HG03439 (cell line): ENCODE data around the gene SV2B.
"Not testable (repeated sequence)": the region's sequence is repeated elsewhere in the genome, so short reads cannot be mapped to it uniquely, and the experiment has no call there.

Experiments
- ATAC-seq: cut with Tn5 transposase; IDR thresholded peaks from one replicate; pipeline ENCODE4 v1.9.1; 2021; ENCODE audit warnings: mild to moderate bottlenecking, moderate library complexity; ENCODE audit not compliant: unreplicated experiment

The SV2B gene

GRCh38 chr15:91099995-91100813, at the start of gene SV2B:
TSS of gene SV2B (plus strand) at chr15:91100257. CDS start at chr15:91226264, 126,007 bp downstream.
- ATAC-seq: peak; percentile 51

- no peak for ATAC-seq
Observed at GRCh38 chr15:91051248-91051647, 48.8 kb upstream of the SV2B start.

- no peak for ATAC-seq
Observed at GRCh38 chr15:91054816-91055215, 45.2 kb upstream of the SV2B start.

- ATAC-seq: no peak
Observed at GRCh38 chr15:91055548-91056331, 44.3 kb upstream of the SV2B start.

- ATAC-seq: no peak
Observed at GRCh38 chr15:91061230-91061629, 38.8 kb upstream of the SV2B start.

- no peak for ATAC-seq
Observed at GRCh38 chr15:91061997-91062396, 38.1 kb upstream of the SV2B start.

GRCh38 chr15:91065505-91065904, 34.6 kb upstream of the SV2B start:
- no peak for ATAC-seq

- ATAC-seq: no peak
Observed at GRCh38 chr15:91067036-91067435, 33.0 kb upstream of the SV2B start.

- ATAC-seq: no peak
Observed at GRCh38 chr15:91068436-91068835, 31.6 kb upstream of the SV2B start.

GRCh38 chr15:91068966-91069365, 31.1 kb upstream of the SV2B start:
- no peak for ATAC-seq

- ATAC-seq: no peak
Observed at GRCh38 chr15:91070872-91071271, 29.2 kb upstream of the SV2B start.

- no peak for ATAC-seq
Observed at GRCh38 chr15:91072161-91072560, 27.9 kb upstream of the SV2B start.

- no peak for ATAC-seq
Observed at GRCh38 chr15:91073077-91073476, 27.0 kb upstream of the SV2B start.

GRCh38 chr15:91073768-91074167, 26.3 kb upstream of the SV2B start:
- ATAC-seq: no peak

GRCh38 chr15:91075739-91076138, 24.3 kb upstream of the SV2B start:
- ATAC-seq: no peak

GRCh38 chr15:91077029-91077428, 23.0 kb upstream of the SV2B start:
- ATAC-seq: no peak

GRCh38 chr15:91093866-91094265, 6.2 kb upstream of the SV2B start:
- ATAC-seq: not testable (repeated sequence)

- no peak for ATAC-seq
Observed at GRCh38 chr15:91098451-91098850, 1.6 kb upstream of the SV2B start.

GRCh38 chr15:91099616-91099994, 452 bp upstream of the SV2B start:
- peak; percentile 23 for ATAC-seq

GRCh38 chr15:91100814-91101607, 954 bp downstream of the SV2B start:
- no peak for ATAC-seq

- no peak for ATAC-seq
Observed at GRCh38 chr15:91101608-91101920, 1.5 kb downstream of the SV2B start.
